GM23338 (cell line): ENCODE data around the gene GRM4. TPM values are rescaled to one million over a fixed set of nuclear protein-coding genes. Genes with fewer than 3 reads are reported as not detected.

Experiments used
- ATAC-seq: fragments of 200-7000 bp; cut with Tn5 transposase; 3 replicates; pipeline ENCODE4 v1.9.1; 2020
- DNase-seq: peaks from one replicate; pipeline ENCODE4 v3.0.0-alpha.2; 2015; ENCODE audit warnings: low spot score
- H2AFZ ChIP-seq: fragments of 200-600 bp; sonication (generic); 2 replicates; pipeline ENCODE4 v1.8.0; 2016; ENCODE audit warnings: antibody characterized with exemption, mild to moderate bottlenecking, moderate library complexity
- H3F3A ChIP-seq: fragments of 200-600 bp; sonication (generic); replicated peaks from 2 replicates; pipeline ENCODE4 v1.8.0; 2017; ENCODE audit warnings: antibody characterized with exemption, mixed run types, low read depth
- H3K27ac ChIP-seq: fragments of 200-600 bp; sonication (generic); 2 replicates; pipeline ENCODE4 v1.6.1; 2016; ENCODE audit warnings: low read depth
- H3K27me3 ChIP-seq: fragments of 200-600 bp; sonication (generic); 2 replicates; pipeline ENCODE4 v1.8.0; 2016; ENCODE audit warnings: mild to moderate bottlenecking, mixed run types, moderate library complexity; ENCODE audit not compliant: insufficient read depth
- H3K36me3 ChIP-seq: fragments of 200-600 bp; sonication (generic); 2 replicates; pipeline ENCODE4 v1.8.0; 2016; ENCODE audit warnings: mild to moderate bottlenecking; ENCODE audit not compliant: insufficient read depth
- H3K4me1 ChIP-seq: fragments of 200-600 bp; sonication (generic); 2 replicates; pipeline ENCODE4 v1.8.0; 2016; ENCODE audit warnings: mild to moderate bottlenecking, moderate library complexity; ENCODE audit not compliant: insufficient read depth
- H3K4me2 ChIP-seq: fragments of 200-600 bp; sonication (generic); 2 replicates; pipeline ENCODE4 v1.7.1; 2017; ENCODE audit warnings: mixed run types
- H3K4me3 ChIP-seq: fragments of 200-600 bp; sonication (generic); 2 replicates; pipeline ENCODE4 v1.6.1; 2016; ENCODE audit warnings: mixed run types
- H3K79me2 ChIP-seq: fragments of 200-600 bp; sonication (generic); replicated peaks from 2 replicates; pipeline ENCODE4 v1.8.0; 2017; ENCODE audit warnings: mild to moderate bottlenecking; ENCODE audit not compliant: insufficient read depth
- H3K9me2 ChIP-seq: fragments of 200-600 bp; sonication (generic); 2 replicates; pipeline ENCODE4 v1.8.0; 2017; ENCODE audit not compliant: insufficient read depth
- H4K20me1 ChIP-seq: fragments of 200-600 bp; sonication (generic); replicated peaks from 2 replicates; pipeline ENCODE4 v1.8.0; 2017; ENCODE audit warnings: mild to moderate bottlenecking; ENCODE audit not compliant: insufficient read depth
- H3K27ac Mint-ChIP-seq: 2 replicates; pipeline ENCODE4 v1.8.0; 2020; ENCODE audit warnings: inconsistent platforms, mild to moderate bottlenecking, moderate library complexity, mixed read lengths
- H3K27me3 Mint-ChIP-seq: 3 replicates; pipeline ENCODE4 v1.8.0; 2022; ENCODE audit warnings: low read depth, mild to moderate bottlenecking, moderate library complexity, mixed read lengths, inconsistent platforms; ENCODE audit not compliant: insufficient read depth, poor library complexity
- H3K36me3 Mint-ChIP-seq: 3 replicates; pipeline ENCODE4 v1.8.0; 2021; ENCODE audit warnings: low read depth, mild to moderate bottlenecking, inconsistent platforms, moderate library complexity, mixed read lengths
- H3K4me1 Mint-ChIP-seq: 3 replicates; pipeline ENCODE4 v1.8.0; 2020; ENCODE audit warnings: mild to moderate bottlenecking, inconsistent platforms, mixed read lengths
- H3K4me3 Mint-ChIP-seq: 3 replicates; pipeline ENCODE4 v1.8.0; 2021; ENCODE audit warnings: moderate library complexity, mild to moderate bottlenecking, inconsistent platforms, mixed read lengths
- H3K9me3 Mint-ChIP-seq: 3 replicates; pipeline ENCODE4 v1.8.0; 2020; ENCODE audit warnings: moderate library complexity, mild to moderate bottlenecking, inconsistent platforms, mixed read lengths
- CREB1 ChIP-seq: fragments of 250-450 bp; sonication (Bioruptor Pico); IDR thresholded peaks from 2 replicates; pipeline ENCODE4 v1.5.0; 2020; ENCODE audit warnings: low read depth, mild to moderate bottlenecking, moderate library complexity
- CTCF ChIP-seq, 2 experiments: fragments of 200-600 bp in 1 of 2; sonication (generic) in 1 of 2; conservative IDR thresholded peaks; 2 replicates each; pipeline versions ENCODE4 v1.5.1 to v1.6.1; 2016 to 2017; ENCODE audit warnings: antibody characterized with exemption in 2 of 2, low read depth in 2 of 2, mild to moderate bottlenecking in 2 of 2, moderate library complexity in 1 of 2
- ETS1 ChIP-seq: IDR thresholded peaks from 2 replicates; pipeline ENCODE4 v1.6.1; 2016; ENCODE audit warnings: antibody characterized with exemption
- EZH2 ChIP-seq: fragments of 200-600 bp; sonication (generic); IDR thresholded peaks from one replicate; pipeline ENCODE4 v1.8.0; 2017; ENCODE audit warnings: antibody characterized with exemption, mild to moderate bottlenecking, low read depth; ENCODE audit not compliant: unreplicated experiment
- EZH2phosphoT487 ChIP-seq: fragments of 200-600 bp; sonication (generic); IDR thresholded peaks from one replicate; pipeline ENCODE4 v1.8.1; 2018; ENCODE audit warnings: antibody characterized with exemption; ENCODE audit not compliant: unreplicated experiment
- JUNB ChIP-seq: IDR thresholded peaks from one replicate; pipeline ENCODE4 v1.6.1; 2016; ENCODE audit warnings: antibody characterized with exemption; ENCODE audit not compliant: unreplicated experiment
- NANOG ChIP-seq: IDR thresholded peaks from 2 replicates; pipeline ENCODE4 v1.6.1; 2016; ENCODE audit warnings: antibody characterized with exemption, borderline replicate concordance
- POLR2AphosphoS5 ChIP-seq: IDR thresholded peaks from 2 replicates; pipeline ENCODE4 v1.6.1; 2016; ENCODE audit warnings: antibody characterized with exemption, low read depth
- REST ChIP-seq: IDR thresholded peaks from one replicate; pipeline ENCODE4 v1.6.1; 2018; ENCODE audit warnings: antibody characterized with exemption; ENCODE audit not compliant: unreplicated experiment
- STAT1 ChIP-seq: IDR thresholded peaks from one replicate; pipeline ENCODE4 v1.6.1; 2016; ENCODE audit warnings: antibody characterized with exemption; ENCODE audit not compliant: unreplicated experiment
- ZNF114 ChIP-seq: fragments of 250-450 bp; sonication (Bioruptor Pico); IDR thresholded peaks from 2 replicates; pipeline ENCODE4 v1.5.0; 2020; ENCODE audit warnings: mild to moderate bottlenecking, moderate library complexity
- ZNF331 ChIP-seq: fragments of 250-450 bp; sonication (Bioruptor Pico); IDR thresholded peaks from 2 replicates; pipeline ENCODE4 v1.5.0; 2020; ENCODE audit warnings: low read depth, mild to moderate bottlenecking, moderate library complexity
- ZNF462 ChIP-seq: fragments of 250-450 bp; sonication (Bioruptor Pico); IDR thresholded peaks from 2 replicates; pipeline ENCODE4 v1.5.0; 2020; ENCODE audit warnings: mild to moderate bottlenecking, moderate library complexity
- polyA plus RNA-seq: library from polyadenylated mRNA; unstranded; fragments of >200 nt; fragmentation: Nextera tagmentation; extraction: Ambion mirVana; gene quantifications from 2 replicates; pipeline ENCODE4 v1.2.1, GENCODE V29; 2016
- total RNA-seq: library from RNA; depleted of rRNA; stranded (reverse); fragments of >200 nt; shearing (Covaris generic); gene quantifications from 2 replicates; pipeline ENCODE4 v1.2.3, GENCODE V29; 2014

Gene GRM4
- total and polyA plus RNA-seq, 2 experiments from 2014 or later = 7.0 to 30.6 TPM

- no peaks in the 10 kb centered on the region for H3K36me3 ChIP-seq
- H3K27ac Mint-ChIP-seq = no peak overlapping the region
- peak overlapping the region; percentile 12 for H3K4me3 ChIP-seq
- H3K9me3 Mint-ChIP-seq = peaks cover 14% of the 10 kb centered on the region
- H2AFZ ChIP-seq = no peak overlapping the region
- H3K4me2 ChIP-seq = peak overlapping the region; percentile 42
- peaks cover 3% of the 10 kb centered on the region; the same call in 2 of the 3 replicates for H3K36me3 Mint-ChIP-seq
- H3K27me3 ChIP-seq = peaks cover 90% of the 10 kb centered on the region
- peak; percentile 94 for DNase-seq
- ATAC-seq = peak; percentile 85
- H3F3A ChIP-seq = no peaks in the 10 kb centered on the region
- peaks cover 73% of the 10 kb centered on the region for H3K27me3 Mint-ChIP-seq
- H3K4me1 ChIP-seq = peaks cover 28% of the 10 kb centered on the region
- H3K79me2 ChIP-seq = no peaks in the 10 kb centered on the region
- H3K4me3 Mint-ChIP-seq = 0 out of 3 replicates have a peak overlapping the region, but pooled peaks have one; percentile 0
- H4K20me1 ChIP-seq = peaks cover 13% of the 10 kb centered on the region; the same call in 1 of the 2 replicates
- H3K27ac ChIP-seq = no peak overlapping the region
- no peak for TF ChIP-seq EZH2
- TF ChIP-seq NANOG = peak; percentile 90
- TF ChIP-seq ZNF462 (CRISPR knock-in tag) = peak; percentile 74
- no peak for TF ChIP-seq EZH2phosphoT487
- TF ChIP-seq CTCF (conservative IDR thresholded peaks at IDR 0.05; ENCODE audit: low read depth in 2 of 2) = 0 out of 4 replicates have a peak, but pooled peaks of 1 of the 2 experiments have one; percentile 5
- no peak for TF ChIP-seq ZNF114 (CRISPR knock-in tag)
- TF ChIP-seq POLR2AphosphoS5 = peak; percentile 77
- no peak for TF ChIP-seq STAT1
- peak; percentile 70 for TF ChIP-seq CREB1 (CRISPR knock-in tag)
- no peak for TF ChIP-seq REST
- no peak for TF ChIP-seq JUNB
- TF ChIP-seq ETS1 = 0 out of 2 replicates have a peak, but pooled peaks have one; percentile 17
- TF ChIP-seq ZNF331 (CRISPR knock-in tag) = no peak
- peaks cover 20% of the 10 kb centered on the region for H3K4me1 Mint-ChIP-seq
- H3K9me2 ChIP-seq = no peaks in the 10 kb centered on the region
Observed at GRCh38 chr6:34005901-34006531, 139.9 kb downstream of the GRM4 start.
